ENCODE data around the gene SELENOW.
"Not testable (repeated sequence)": the region's sequence is repeated elsewhere in the genome, so short reads cannot be mapped to it uniquely, and the experiment has no call there.

SELENOW gene

GRCh38 chr19:47778049-47778953 lies at the start of gene SELENOW:
SELENOW (plus strand) TSS chr19:47778703; CDS start chr19:47778786, 83 bp downstream.
- FAIRE-seq, result no peak

- FAIRE-seq, result no peak
Measured at GRCh38 chr19:47729468-47729798, 49.1 kb upstream of the SELENOW start.

- FAIRE-seq, result no peak
Measured at GRCh38 chr19:47729799-47730520, 48.5 kb upstream of the SELENOW start.

GRCh38 chr19:47730521-47730889 lies 48.0 kb upstream of the SELENOW start:
- FAIRE-seq, result no peak

- FAIRE-seq, result no peak
Measured at GRCh38 chr19:47730910-47731309, 47.6 kb upstream of the SELENOW start.

GRCh38 chr19:47735131-47735530 lies 43.4 kb upstream of the SELENOW start:
- no peak for FAIRE-seq

GRCh38 chr19:47740866-47741519 lies 37.5 kb upstream of the SELENOW start:
- no peak for FAIRE-seq

- FAIRE-seq, result no peak
Measured at GRCh38 chr19:47741544-47742140, 36.9 kb upstream of the SELENOW start.

- FAIRE-seq, result no peak
Measured at GRCh38 chr19:47742634-47743033, 35.9 kb upstream of the SELENOW start.

- peak; percentile 95 for FAIRE-seq
Measured at GRCh38 chr19:47745010-47745901, 33.2 kb upstream of the SELENOW start, which contains the start of gene NOP53. NOP53 (plus strand) TSS chr19:47745546; CDS start chr19:47745560, 14 bp downstream.

- FAIRE-seq, result not testable (repeated sequence)
Measured at GRCh38 chr19:47746129-47746528, 32.4 kb upstream of the SELENOW start.

- no peak for FAIRE-seq
Measured at GRCh38 chr19:47749326-47749725, 29.2 kb upstream of the SELENOW start.

- FAIRE-seq, result no peak
Measured at GRCh38 chr19:47750752-47751151, 27.8 kb upstream of the SELENOW start.

GRCh38 chr19:47752440-47753211 lies 25.9 kb upstream of the SELENOW start:
- FAIRE-seq, result no peak

GRCh38 chr19:47754206-47755064 lies 24.1 kb upstream of the SELENOW start:
- FAIRE-seq, result no peak

GRCh38 chr19:47755065-47755761 lies 23.3 kb upstream of the SELENOW start:
- FAIRE-seq, result no peak

GRCh38 chr19:47755762-47756626 lies 22.5 kb upstream of the SELENOW start:
- FAIRE-seq, result no peak

GRCh38 chr19:47756627-47756929 lies 21.9 kb upstream of the SELENOW start:
- no peak for FAIRE-seq

All from A204.1 (cell line).